Osteoblast (primary cell): ENCODE measurements around the gene MPRIP. TPM values are rescaled to one million over a fixed set of nuclear protein-coding genes. Genes with fewer than 3 reads are reported as not detected.

ENCODE experiments used
- DNase-seq: peaks from one replicate; pipeline ENCODE4 v3.0.0; 2011; ENCODE audit warnings: low spot score, mixed read lengths; ENCODE audit not compliant: insufficient read length; ENCODE audit errors: missing footprints
- H2AFZ ChIP-seq: 2 replicates; pipeline ENCODE4 v1.6.0; 2011; ENCODE audit warnings: mild to moderate bottlenecking, low read length
- H3K27ac ChIP-seq: 2 replicates; pipeline ENCODE4 v1.5.1; 2011; ENCODE audit warnings: mild to moderate bottlenecking, low read depth, low read length, moderate library complexity
- H3K27me3 ChIP-seq: 2 replicates; pipeline ENCODE4 v1.6.0; 2012; ENCODE audit warnings: mild to moderate bottlenecking, control low read depth, inconsistent platforms, low read length, moderate library complexity; ENCODE audit not compliant: insufficient read depth
- H3K36me3 ChIP-seq: 2 replicates; pipeline ENCODE4 v1.5.1; 2011; ENCODE audit warnings: mild to moderate bottlenecking, low read length, control low read depth, moderate library complexity; ENCODE audit not compliant: insufficient read depth
- H3K4me1 ChIP-seq: 2 replicates; pipeline ENCODE4 v1.5.1; 2011; ENCODE audit warnings: mild to moderate bottlenecking, low read length, control low read depth, moderate library complexity; ENCODE audit not compliant: insufficient read depth
- H3K4me2 ChIP-seq: 2 replicates; pipeline ENCODE4 v1.6.0; 2011; ENCODE audit warnings: mild to moderate bottlenecking, low read length; ENCODE audit not compliant: insufficient read depth
- H3K4me3 ChIP-seq: fragments of 200-600 bp; sonication (generic); 3 replicates; pipeline ENCODE4 v1.5.1; 2012; ENCODE audit warnings: mild to moderate bottlenecking, low read length, inconsistent platforms; ENCODE audit not compliant: insufficient read depth
- H3K79me2 ChIP-seq: 2 replicates; pipeline ENCODE4 v1.6.0; 2012; ENCODE audit warnings: mild to moderate bottlenecking, low read length, control low read depth, inconsistent platforms; ENCODE audit not compliant: insufficient read depth
- H3K9me3 ChIP-seq: 2 replicates; pipeline ENCODE4 v1.5.1; 2011; ENCODE audit warnings: low read depth, low read length, control low read depth
- H4K20me1 ChIP-seq: 2 replicates; pipeline ENCODE4 v1.6.0; 2012; ENCODE audit warnings: mild to moderate bottlenecking, low read length, control low read depth; ENCODE audit not compliant: insufficient read depth
- CTCF ChIP-seq: IDR thresholded peaks from 2 replicates; pipeline ENCODE4 v1.5.1; 2011; ENCODE audit warnings: mild to moderate bottlenecking, low read depth, low read length, moderate library complexity; ENCODE audit errors: extremely low read depth
- total RNA-seq: library from RNA; depleted of rRNA; stranded (reverse); fragments of >200 nt; gene quantifications from 2 replicates; pipeline ENCODE4 v1.2.3, GENCODE V29; 2012

The MPRIP gene
- total RNA-seq, 1 donor: 149 TPM

- Histone ChIP-seq H3K4me1 (no peaks in the 10 kb centered on the region), H3K36me3 (no peaks in the 10 kb centered on the region), H3K4me3 (no peak overlapping the region), H3K27me3 (peaks cover 8% of the 10 kb centered on the region), H3K27ac (no peak overlapping the region), H3K4me2 (no peak overlapping the region), H3K9me3 (no peaks in the 10 kb centered on the region), H3K79me2 (no peaks in the 10 kb centered on the region), H4K20me1 (no peaks in the 10 kb centered on the region), H2AFZ (no peak overlapping the region)
- no peak for TF ChIP-seq CTCF
- DNase-seq: peak; percentile 27
Observed at GRCh38 chr17:16997514-16998429, 44.5 kb upstream of the MPRIP start.

- Histone ChIP-seq H3K27ac (no peak overlapping the region), H4K20me1 (no peaks in the 10 kb centered on the region), H3K4me1 (peaks cover 6% of the 10 kb centered on the region), H3K9me3 (no peaks in the 10 kb centered on the region), H3K4me3 (no peak overlapping the region), H3K36me3 (no peaks in the 10 kb centered on the region), H3K79me2 (no peaks in the 10 kb centered on the region), H3K4me2 (no peak overlapping the region), H3K27me3 (peaks cover 3% of the 10 kb centered on the region), H2AFZ (no peak overlapping the region)
- DNase-seq: peak; percentile 66
- TF ChIP-seq CTCF: no peak
Observed at GRCh38 chr17:16999931-17000625, 42.2 kb upstream of the MPRIP start.

- DNase-seq: no peak
- no peaks in the 10 kb centered on the region for H3K36me3 ChIP-seq
- H3K4me2 ChIP-seq: no peak overlapping the region
- no peaks in the 10 kb centered on the region for H3K79me2 ChIP-seq
- H3K9me3 ChIP-seq: no peaks in the 10 kb centered on the region
- H2AFZ ChIP-seq: no peak overlapping the region
- no peak overlapping the region for H3K4me3 ChIP-seq
- no peak for TF ChIP-seq CTCF
- H3K4me1 ChIP-seq: peaks cover 9% of the 10 kb centered on the region
- peaks cover 3% of the 10 kb centered on the region for H3K27me3 ChIP-seq
- H4K20me1 ChIP-seq: no peaks in the 10 kb centered on the region
- no peak overlapping the region for H3K27ac ChIP-seq
Observed at GRCh38 chr17:17001076-17001777, 41.0 kb upstream of the MPRIP start.
